NB4 (cell line): ENCODE data around the gene RBPMS2.

Experiments
- DNase-seq: peaks from one replicate; pipeline ENCODE4 v3.0.0; 2010; ENCODE audit warnings: low read depth
- H3K4me3 ChIP-seq: one replicate; pipeline ENCODE4 v1.5.1; 2011; ENCODE audit warnings: mild to moderate bottlenecking, low read depth, low read length, moderate library complexity
- CTCF ChIP-seq: IDR thresholded peaks from one replicate; pipeline ENCODE4 v1.5.1; 2012; ENCODE audit warnings: low read depth, low read length
- MYC ChIP-seq: IDR thresholded peaks from 2 replicates; pipeline ENCODE4 v1.6.1; 2011; ENCODE audit warnings: low read depth, low read length
- POLR2A ChIP-seq: IDR thresholded peaks from 2 replicates; pipeline ENCODE4 v1.6.1; 2011; ENCODE audit warnings: mild to moderate bottlenecking; ENCODE audit not compliant: insufficient read length; ENCODE audit errors: extremely low read depth
- TF ChIP-seq, protein P1 (sequence below): IDR thresholded peaks from 2 replicates; pipeline ENCODE4 v1.6.1; 2011; ENCODE audit warnings: low read depth, low read length

RBPMS2 gene

DNA sequence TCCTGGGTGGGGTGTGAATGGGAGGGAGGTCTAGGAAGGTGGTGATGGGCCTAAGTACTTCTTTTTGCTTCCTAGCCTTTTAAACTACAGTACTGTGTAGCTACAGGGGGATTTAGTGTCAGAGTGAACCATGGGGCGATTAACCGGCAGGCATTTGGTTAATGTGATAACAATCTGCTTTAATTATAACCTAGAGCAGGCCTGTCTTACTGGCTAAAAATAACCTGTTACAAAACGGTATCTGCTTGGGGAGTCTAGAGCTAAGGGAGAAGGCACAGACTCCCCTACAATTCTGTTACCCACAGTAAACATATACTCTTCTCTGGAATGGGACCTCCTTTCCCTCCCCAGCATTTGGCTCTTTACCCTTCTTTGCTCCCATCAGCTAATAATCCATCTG, 85.4 kb downstream of the RBPMS2 start:
- no peak for DNase-seq
- TF ChIP-seq CTCF (no peak), POLR2A (no peak), MYC (no peak)
- TF ChIP-seq, protein P1, sequence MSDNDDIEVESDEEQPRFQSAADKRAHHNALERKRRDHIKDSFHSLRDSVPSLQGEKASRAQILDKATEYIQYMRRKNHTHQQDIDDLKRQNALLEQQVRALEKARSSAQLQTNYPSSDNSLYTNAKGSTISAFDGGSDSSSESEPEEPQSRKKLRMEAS, result no peak
- no peak overlapping the region for H3K4me3 ChIP-seq
